Measurements from ENCODE around the gene DOCK1.

DNA sequence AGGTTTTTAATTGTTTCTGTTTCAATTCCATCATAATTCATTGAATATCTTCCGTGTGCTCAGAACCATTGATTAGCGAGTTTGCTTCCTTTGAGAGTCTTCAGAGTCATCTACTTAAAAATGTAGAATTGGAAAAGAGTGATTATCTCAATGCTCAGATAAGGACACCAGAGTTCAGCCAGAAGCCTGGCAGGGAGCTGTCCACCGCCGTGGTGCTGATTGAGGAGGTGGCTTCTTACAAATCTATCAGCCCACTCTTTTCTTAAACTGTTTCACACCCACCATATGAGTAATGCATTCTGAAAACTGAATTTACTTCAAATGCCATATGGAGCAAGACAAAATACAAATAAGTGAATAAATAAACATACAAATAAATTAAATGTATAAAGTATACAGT lies 211.9 kb downstream of the DOCK1 start:
- TF ChIP-seq, protein P1, sequence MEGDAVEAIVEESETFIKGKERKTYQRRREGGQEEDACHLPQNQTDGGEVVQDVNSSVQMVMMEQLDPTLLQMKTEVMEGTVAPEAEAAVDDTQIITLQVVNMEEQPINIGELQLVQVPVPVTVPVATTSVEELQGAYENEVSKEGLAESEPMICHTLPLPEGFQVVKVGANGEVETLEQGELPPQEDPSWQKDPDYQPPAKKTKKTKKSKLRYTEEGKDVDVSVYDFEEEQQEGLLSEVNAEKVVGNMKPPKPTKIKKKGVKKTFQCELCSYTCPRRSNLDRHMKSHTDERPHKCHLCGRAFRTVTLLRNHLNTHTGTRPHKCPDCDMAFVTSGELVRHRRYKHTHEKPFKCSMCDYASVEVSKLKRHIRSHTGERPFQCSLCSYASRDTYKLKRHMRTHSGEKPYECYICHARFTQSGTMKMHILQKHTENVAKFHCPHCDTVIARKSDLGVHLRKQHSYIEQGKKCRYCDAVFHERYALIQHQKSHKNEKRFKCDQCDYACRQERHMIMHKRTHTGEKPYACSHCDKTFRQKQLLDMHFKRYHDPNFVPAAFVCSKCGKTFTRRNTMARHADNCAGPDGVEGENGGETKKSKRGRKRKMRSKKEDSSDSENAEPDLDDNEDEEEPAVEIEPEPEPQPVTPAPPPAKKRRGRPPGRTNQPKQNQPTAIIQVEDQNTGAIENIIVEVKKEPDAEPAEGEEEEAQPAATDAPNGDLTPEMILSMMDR (IDR thresholded peaks at IDR 0.05; ENCODE audit: poor library complexity, severe bottlenecking) = no peak
- TF ChIP-seq EZH2 (IDR thresholded peaks at IDR 0.05; ENCODE audit: borderline replicate concordance, insufficient read depth, low read length, poor library complexity, severe bottlenecking) (no peak), MXI1 (conservative IDR thresholded peaks at IDR 0.05; ENCODE audit: poor library complexity, severe bottlenecking) (no peak), EP300 (conservative IDR thresholded peaks at IDR 0.05; ENCODE audit: poor library complexity, severe bottlenecking) (no peak)

Data from neural cell (in vitro differentiated cells).